ENCODE results near the gene NADSYN1.
"Not testable (repeated sequence)": the region's sequence is repeated elsewhere in the genome, so short reads cannot be mapped to it uniquely, and the experiment has no call there.

Gene NADSYN1

DNA sequence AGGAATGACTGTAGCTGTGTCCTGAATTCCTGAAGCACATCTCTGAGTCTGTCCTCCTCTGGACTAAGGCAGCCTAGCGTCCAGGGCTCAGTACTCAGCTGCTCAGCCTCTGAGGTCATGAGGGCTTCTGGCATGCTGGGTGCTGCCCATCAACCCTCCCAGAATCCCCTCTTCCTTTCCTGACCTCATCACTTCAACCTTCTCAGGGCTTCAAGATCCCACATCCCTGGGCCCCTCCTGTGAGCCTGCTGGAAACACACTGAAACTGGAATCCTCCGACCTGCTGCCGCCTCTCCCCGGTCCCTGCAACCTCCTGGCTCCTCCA is 85.6 kb downstream of the NADSYN1 start:
- no peak for DNase-seq
- Histone ChIP-seq H3K14ac (ENCODE audit: low read length in 2 of 2) (no peak overlapping the region), H3K27ac (ENCODE audit: low read length, poor library complexity, severe bottlenecking) (no peak overlapping the region), H3K36me3 (ENCODE audit: control insufficient read depth in 1 of 2, insufficient read depth in 2 of 2, low read depth in 1 of 2, low read length in 2 of 2) (no peaks in the 10 kb centered on the region), H3K4me3 (ENCODE audit: insufficient read depth in 1 of 2, low read depth in 1 of 2, low read length in 2 of 2) (no peak overlapping the region), H2AFZ (ENCODE audit: low read depth, low read length) (no peak overlapping the region), H3K18ac (ENCODE audit: low read depth in 1 of 2, low read length in 2 of 2) (no peak overlapping the region), H2BK120ac (ENCODE audit: low read depth, low read length) (no peak overlapping the region), H3K4me2 (ENCODE audit: low read length, poor library complexity, severe bottlenecking) (no peak overlapping the region), H4K8ac (ENCODE audit: low read length) (no peak overlapping the region), H3K9me3 (ENCODE audit: control insufficient read depth, low read length) (no peaks in the 10 kb centered on the region), H2AK5ac (ENCODE audit: low read length, severe bottlenecking) (no peak overlapping the region), H3K4ac (ENCODE audit: low read depth in 1 of 2, low read length in 2 of 2) (no peak overlapping the region), H2BK5ac (ENCODE audit: low read depth, low read length, poor library complexity, severe bottlenecking) (no peak overlapping the region), H3K27me3 (ENCODE audit: control insufficient read depth in 1 of 2, insufficient read depth in 1 of 2, low read length in 2 of 2) (peaks cover 7 to 13% of the 10 kb centered on the region in 2 experiments), H3K4me1 (ENCODE audit: control insufficient read depth, insufficient read depth, low read depth, low read length) (peaks cover 1% of the 10 kb centered on the region), H2BK12ac (ENCODE audit: low read length in 2 of 2) (no peak overlapping the region), H3K23ac (ENCODE audit: low read length in 2 of 2) (no peak overlapping the region), H3K9ac (ENCODE audit: low read length) (no peak overlapping the region), H4K91ac (ENCODE audit: low read length) (no peak overlapping the region), H2BK15ac (ENCODE audit: low read depth, poor library complexity, severe bottlenecking) (no peak overlapping the region), H3K79me1 (replicated peaks; ENCODE audit: low read length, poor library complexity, severe bottlenecking) (no peaks in the 10 kb centered on the region)
- WGBS: 72% methylated on average over 4 of the region's 4 CpGs

DNA sequence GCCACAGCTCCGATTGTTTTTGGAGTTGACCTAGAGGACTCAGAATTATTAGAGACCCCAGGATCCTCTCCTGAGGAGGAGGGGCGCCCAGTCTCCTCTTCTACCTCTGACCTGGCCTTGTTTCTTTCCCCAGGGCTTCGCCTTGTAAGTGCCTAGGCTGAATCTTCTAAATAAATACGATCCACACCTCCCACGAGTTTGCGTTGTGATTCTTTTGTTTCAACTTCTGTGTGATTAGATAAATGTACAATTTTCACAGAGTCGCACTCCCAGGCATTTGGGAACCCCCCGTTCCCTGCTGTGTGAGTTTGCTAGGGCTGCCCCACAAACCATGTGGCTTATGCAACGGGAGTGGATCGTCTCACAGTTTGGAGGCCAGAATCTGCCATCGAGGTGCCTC is 86.0 kb downstream of the NADSYN1 start:
- 88% methylated on average over 11 of the region's 11 CpGs for WGBS
- H2BK12ac ChIP-seq (ENCODE audit: low read length in 2 of 2): no peak overlapping the region
- H3K4ac ChIP-seq (ENCODE audit: low read depth in 1 of 2, low read length in 2 of 2): no peak overlapping the region
- no peaks in the 10 kb centered on the region for H3K9me3 ChIP-seq (ENCODE audit: control insufficient read depth, low read length)
- H3K4me1 ChIP-seq (ENCODE audit: control insufficient read depth, insufficient read depth, low read depth, low read length): peaks cover 1% of the 10 kb centered on the region
- no peak overlapping the region for H2AK5ac ChIP-seq (ENCODE audit: low read length, severe bottlenecking)
- DNase-seq: no peak
- no peak overlapping the region for H3K4me3 ChIP-seq (ENCODE audit: insufficient read depth in 1 of 2, low read depth in 1 of 2, low read length in 2 of 2)
- H3K4me2 ChIP-seq (ENCODE audit: low read length, poor library complexity, severe bottlenecking): no peak overlapping the region
- no peak overlapping the region for H3K18ac ChIP-seq (ENCODE audit: low read depth in 1 of 2, low read length in 2 of 2)
- no peak overlapping the region for H2AFZ ChIP-seq (ENCODE audit: low read depth, low read length)
- no peak overlapping the region for H2BK5ac ChIP-seq (ENCODE audit: low read depth, low read length, poor library complexity, severe bottlenecking)
- H3K27me3 ChIP-seq (ENCODE audit: control insufficient read depth in 1 of 2, insufficient read depth in 1 of 2, low read length in 2 of 2): peaks cover 10 to 13% of the 10 kb centered on the region in 2 experiments
- H3K23ac ChIP-seq (ENCODE audit: low read length in 2 of 2): no peak overlapping the region
- no peak overlapping the region for H3K27ac ChIP-seq (ENCODE audit: low read length, poor library complexity, severe bottlenecking)
- H3K9ac ChIP-seq (ENCODE audit: low read length): no peak overlapping the region
- H3K36me3 ChIP-seq (ENCODE audit: control insufficient read depth in 1 of 2, insufficient read depth in 2 of 2, low read depth in 1 of 2, low read length in 2 of 2): no peaks in the 10 kb centered on the region
- H3K79me1 ChIP-seq (replicated peaks; ENCODE audit: low read length, poor library complexity, severe bottlenecking): no peaks in the 10 kb centered on the region
- no peak overlapping the region for H3K14ac ChIP-seq (ENCODE audit: low read length in 2 of 2)
- H2BK15ac ChIP-seq (ENCODE audit: low read depth, poor library complexity, severe bottlenecking): no peak overlapping the region
- no peak overlapping the region for H4K8ac ChIP-seq (ENCODE audit: low read length)
- H2BK120ac ChIP-seq (ENCODE audit: low read depth, low read length): no peak overlapping the region
- no peak overlapping the region for H4K91ac ChIP-seq (ENCODE audit: low read length)

- H3K14ac ChIP-seq (ENCODE audit: low read length in 2 of 2); H3K4ac ChIP-seq (ENCODE audit: low read depth in 1 of 2, low read length in 2 of 2); H3K23ac ChIP-seq (ENCODE audit: low read length in 2 of 2); H2BK5ac ChIP-seq (ENCODE audit: low read depth, low read length, poor library complexity, severe bottlenecking); H3K79me1 ChIP-seq (replicated peaks; ENCODE audit: low read length, poor library complexity, severe bottlenecking); H3K4me2 ChIP-seq (ENCODE audit: low read length, poor library complexity, severe bottlenecking); H2BK120ac ChIP-seq (ENCODE audit: low read depth, low read length); H4K91ac ChIP-seq (ENCODE audit: low read length); H2AFZ ChIP-seq (ENCODE audit: low read depth, low read length); H3K9me3 ChIP-seq (ENCODE audit: control insufficient read depth, low read length); H4K8ac ChIP-seq (ENCODE audit: low read length); H2BK15ac ChIP-seq (ENCODE audit: low read depth, poor library complexity, severe bottlenecking); H3K4me3 ChIP-seq (ENCODE audit: insufficient read depth in 1 of 2, low read depth in 1 of 2, low read length in 2 of 2); H3K27ac ChIP-seq (ENCODE audit: low read length, poor library complexity, severe bottlenecking); H3K36me3 ChIP-seq (ENCODE audit: control insufficient read depth in 1 of 2, insufficient read depth in 2 of 2, low read depth in 1 of 2, low read length in 2 of 2); H3K9ac ChIP-seq (ENCODE audit: low read length); H2AK5ac ChIP-seq (ENCODE audit: low read length, severe bottlenecking); H2BK12ac ChIP-seq (ENCODE audit: low read length in 2 of 2); DNase-seq; H3K4me1 ChIP-seq (ENCODE audit: control insufficient read depth, insufficient read depth, low read depth, low read length); H3K18ac ChIP-seq (ENCODE audit: low read depth in 1 of 2, low read length in 2 of 2): not testable (repeated sequence)
- H3K27me3 ChIP-seq (ENCODE audit: control insufficient read depth in 1 of 2, insufficient read depth in 1 of 2, low read length in 2 of 2): peaks cover 12 to 13% of the 10 kb centered on the region in 2 experiments
- WGBS: 94% methylated on average over 10 of the region's 11 CpGs
These were observed 87.0 kb downstream of the NADSYN1 start for GRCh38 chr11:71539971-71540370.

DNA sequence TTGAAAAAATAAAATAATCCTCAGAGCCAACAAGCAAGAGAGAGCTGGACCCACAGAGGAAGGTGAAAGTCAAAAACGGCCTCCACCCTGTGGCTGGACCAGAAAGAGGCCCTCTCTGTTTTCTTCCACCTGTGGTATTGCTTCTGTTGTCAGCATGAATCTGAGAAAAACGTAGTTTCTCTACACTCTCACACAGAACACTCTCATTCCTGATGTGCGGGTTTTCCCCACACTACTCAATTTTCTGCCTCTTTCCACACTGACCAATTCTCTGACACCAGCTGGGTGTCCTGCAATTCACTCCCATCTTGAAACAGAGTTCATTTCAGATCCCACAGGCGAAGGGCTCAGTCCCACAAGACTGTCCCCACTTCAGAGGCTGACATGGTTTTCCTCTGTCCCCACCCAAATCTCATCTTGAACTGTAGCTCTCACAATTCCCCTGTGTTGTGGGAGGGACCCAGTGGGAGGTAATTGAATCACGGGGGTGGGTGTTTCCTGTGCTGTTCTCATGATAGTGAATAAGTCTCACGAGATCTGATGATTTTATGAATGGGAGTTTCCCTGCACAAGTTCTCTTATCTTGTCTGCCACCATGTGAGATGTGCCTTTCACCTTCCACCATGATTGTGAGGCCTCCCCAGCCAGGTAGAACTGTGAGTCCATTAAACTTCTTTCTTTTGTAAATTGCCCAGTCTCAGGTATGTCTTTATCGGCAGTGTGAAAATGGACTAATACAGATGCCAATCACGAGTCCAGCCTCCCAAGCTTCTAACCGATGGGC is 87.7 kb downstream of the NADSYN1 start:
- H3K4me3 ChIP-seq (ENCODE audit: insufficient read depth in 1 of 2, low read depth in 1 of 2, low read length in 2 of 2); H2BK15ac ChIP-seq (ENCODE audit: low read depth, poor library complexity, severe bottlenecking); H3K4me1 ChIP-seq (ENCODE audit: control insufficient read depth, insufficient read depth, low read depth, low read length); H3K9me3 ChIP-seq (ENCODE audit: control insufficient read depth, low read length); H2BK5ac ChIP-seq (ENCODE audit: low read depth, low read length, poor library complexity, severe bottlenecking); H3K36me3 ChIP-seq (ENCODE audit: control insufficient read depth in 1 of 2, insufficient read depth in 2 of 2, low read depth in 1 of 2, low read length in 2 of 2); H3K27ac ChIP-seq (ENCODE audit: low read length, poor library complexity, severe bottlenecking); H3K23ac ChIP-seq (ENCODE audit: low read length in 2 of 2); H3K4ac ChIP-seq (ENCODE audit: low read depth in 1 of 2, low read length in 2 of 2); H3K4me2 ChIP-seq (ENCODE audit: low read length, poor library complexity, severe bottlenecking); H3K14ac ChIP-seq (ENCODE audit: low read length in 2 of 2); H2AK5ac ChIP-seq (ENCODE audit: low read length, severe bottlenecking); H2BK120ac ChIP-seq (ENCODE audit: low read depth, low read length); H3K9ac ChIP-seq (ENCODE audit: low read length); H3K18ac ChIP-seq (ENCODE audit: low read depth in 1 of 2, low read length in 2 of 2); H2BK12ac ChIP-seq (ENCODE audit: low read length in 2 of 2); DNase-seq; H4K91ac ChIP-seq (ENCODE audit: low read length); H3K79me1 ChIP-seq (replicated peaks; ENCODE audit: low read length, poor library complexity, severe bottlenecking); H2AFZ ChIP-seq (ENCODE audit: low read depth, low read length); H4K8ac ChIP-seq (ENCODE audit: low read length): not testable (repeated sequence)
- WGBS: 81% methylated on average over 9 of the region's 9 CpGs
- H3K27me3 ChIP-seq (ENCODE audit: control insufficient read depth in 1 of 2, insufficient read depth in 1 of 2, low read length in 2 of 2): peaks cover 13 to 18% of the 10 kb centered on the region in 2 experiments
